HG03442 (cell line): Measurements from ENCODE around the gene BCAT1.
A peak's percentile ranks its signal among the peaks of the same experiment; 100 is the strongest.
"Not testable (repeated sequence)": the region's sequence is repeated elsewhere in the genome, so short reads cannot be mapped to it uniquely, and the experiment has no call there.

ENCODE experiments used
- ATAC-seq: cut with Tn5 transposase; IDR thresholded peaks from one replicate; pipeline ENCODE4 v1.9.1; 2021; ENCODE audit warnings: mild to moderate bottlenecking, moderate library complexity; ENCODE audit not compliant: unreplicated experiment

Gene BCAT1

GRCh38 chr12:24860546-24860945 lies 88.4 kb downstream of the BCAT1 start:
- ATAC-seq, result no peak

DNA sequence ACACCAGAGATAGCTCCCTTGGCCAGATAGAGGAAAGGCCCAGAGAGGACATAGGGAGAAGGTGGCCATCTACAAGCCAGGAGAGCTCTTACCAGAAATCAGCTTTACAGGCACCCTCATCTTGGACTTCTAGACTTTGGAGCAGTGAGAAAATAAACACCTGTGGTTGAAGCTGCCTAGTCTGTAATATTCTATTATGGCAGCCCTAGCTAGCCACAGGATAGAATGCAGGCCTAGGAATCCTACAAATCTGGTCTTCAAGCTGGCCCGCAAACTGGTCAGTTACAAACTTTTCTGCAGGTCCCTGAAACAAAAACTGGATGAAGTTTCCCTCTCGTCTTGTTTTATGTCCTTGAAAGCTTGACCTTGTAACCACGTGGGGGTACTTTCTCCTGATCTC lies 92.4 kb downstream of the BCAT1 start:
- no peak for ATAC-seq

GRCh38 chr12:24854908-24855307 lies 94.0 kb downstream of the BCAT1 start:
- no peak for ATAC-seq

GRCh38 chr12:24854017-24854416 lies 94.9 kb downstream of the BCAT1 start:
- ATAC-seq, result no peak

- no peak for ATAC-seq
Measured at GRCh38 chr12:24853588-24853987, 95.3 kb downstream of the BCAT1 start.

DNA sequence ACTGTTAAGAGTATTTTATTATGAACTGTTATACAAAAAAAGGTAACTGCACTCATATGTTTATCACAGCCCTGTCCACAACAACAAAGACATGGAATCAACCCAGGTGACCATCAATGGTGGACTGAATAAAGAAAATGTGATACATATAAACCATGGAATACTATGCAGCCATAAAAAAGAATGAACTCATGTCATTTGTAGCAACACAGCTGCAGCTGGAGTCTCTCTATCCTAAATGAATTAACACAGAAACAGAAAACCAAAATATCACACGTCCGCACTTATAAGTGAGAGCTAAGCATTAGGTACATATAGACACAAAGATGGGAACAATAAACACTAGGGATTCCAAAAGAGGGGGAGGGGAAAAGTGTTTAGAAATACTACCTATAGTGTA lies 95.8 kb downstream of the BCAT1 start:
- no peak for ATAC-seq

DNA sequence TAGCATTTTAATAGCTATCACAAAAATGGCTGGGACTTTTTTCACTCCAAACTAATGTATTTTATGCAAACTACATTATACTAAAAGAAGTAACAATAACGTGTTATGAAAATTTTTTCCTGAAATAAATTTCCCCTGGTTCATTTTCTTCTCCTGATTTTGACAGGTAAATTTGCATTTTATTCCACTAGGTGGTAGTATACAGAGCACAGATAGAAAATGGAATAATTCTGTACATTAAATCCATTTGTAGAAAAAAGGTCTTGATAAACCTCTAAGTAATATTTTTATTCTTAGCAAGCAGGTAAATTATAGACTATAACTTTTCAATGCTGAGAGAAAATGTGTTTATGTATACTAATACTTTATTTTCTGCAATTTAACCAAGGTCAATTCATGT lies 96.5 kb downstream of the BCAT1 start:
- no peak for ATAC-seq

GRCh38 chr12:24851883-24852282 lies 97.0 kb downstream of the BCAT1 start:
- not testable (repeated sequence) for ATAC-seq

DNA sequence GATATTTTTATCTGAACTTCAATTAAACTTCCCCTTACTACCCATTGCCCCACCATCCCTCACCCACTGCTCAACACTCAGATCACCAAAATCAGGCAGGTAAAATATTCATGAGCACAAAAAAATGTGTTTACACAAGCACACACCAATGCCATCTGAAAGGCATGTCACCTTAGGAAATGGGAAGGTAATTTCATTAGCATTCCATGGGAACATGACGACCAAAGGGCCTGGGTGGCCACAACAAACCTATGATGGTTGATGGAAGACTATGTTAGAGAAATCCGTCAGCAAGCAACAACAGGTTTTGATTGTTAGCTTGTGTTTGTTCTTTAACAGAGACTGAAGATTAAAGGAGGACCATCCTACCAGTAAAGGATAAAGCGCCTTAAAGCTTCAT lies 97.6 kb downstream of the BCAT1 start:
- no peak for ATAC-seq

GRCh38 chr12:24850496-24850895 lies 98.4 kb downstream of the BCAT1 start:
- ATAC-seq, result no peak

DNA sequence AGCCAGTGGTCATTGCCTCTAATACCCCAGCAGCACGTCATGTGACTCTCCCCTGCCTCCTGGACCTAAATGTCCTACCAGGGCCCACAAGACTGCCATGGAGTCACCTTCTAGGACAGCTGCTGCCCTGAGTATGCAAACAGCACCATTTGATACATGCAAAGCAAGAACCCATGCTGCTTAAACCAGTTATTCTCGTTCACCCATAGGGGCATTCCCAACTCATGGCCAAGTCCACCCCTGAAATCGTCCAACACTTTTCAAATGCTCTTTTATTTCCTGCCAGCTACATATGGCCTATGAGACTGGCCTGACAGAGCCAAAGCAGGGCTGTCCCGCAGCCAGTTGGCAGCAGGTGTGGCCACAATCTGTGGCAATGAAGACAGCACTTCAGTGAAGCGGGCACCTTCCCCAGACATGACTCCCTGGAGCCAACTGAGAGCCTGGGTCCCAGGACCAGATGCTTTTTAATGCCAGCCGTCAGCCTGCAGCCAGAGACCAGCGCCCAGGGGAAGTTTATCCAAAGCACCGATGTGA lies 99.9 kb downstream of the BCAT1 start:
- no peak for ATAC-seq

GRCh38 chr12:24846689-24847088 lies 102.2 kb downstream of the BCAT1 start:
- no peak for ATAC-seq

- no peak for ATAC-seq
Measured at GRCh38 chr12:24845615-24846014, 103.3 kb downstream of the BCAT1 start.

DNA sequence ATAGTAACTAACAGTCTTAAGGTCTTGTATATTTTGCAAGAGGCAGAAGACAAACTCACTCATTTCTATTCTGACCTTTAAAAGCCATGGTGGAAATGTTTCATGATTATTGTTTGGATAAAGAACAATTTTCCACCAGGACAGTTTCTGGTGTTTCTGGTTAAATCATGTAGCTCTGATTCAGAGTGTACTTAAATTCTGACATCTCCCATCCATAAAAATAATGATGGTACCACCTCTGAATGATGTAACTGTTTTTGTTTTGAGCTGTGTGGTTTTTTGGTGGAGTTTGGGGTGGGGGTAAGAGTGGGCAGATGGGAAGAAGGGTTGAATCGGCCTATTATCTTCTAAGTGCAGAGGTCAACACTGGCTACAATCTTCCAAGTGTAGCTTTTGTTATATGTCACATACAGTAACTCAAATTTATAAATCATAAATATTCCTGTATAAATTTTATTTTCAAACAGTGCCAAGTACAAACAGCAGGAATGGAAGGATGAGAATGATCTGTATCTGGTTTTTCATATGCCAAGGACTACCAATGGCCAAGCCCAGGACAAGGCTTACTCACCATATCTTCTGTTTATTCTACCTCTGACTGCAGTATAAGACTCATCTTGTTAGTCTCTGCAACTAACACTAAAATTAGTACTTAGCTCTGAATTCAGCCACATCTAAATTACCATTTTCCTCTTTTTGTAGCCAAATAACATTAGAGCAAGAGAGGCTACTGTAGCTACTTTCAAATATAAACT lies 108.7 kb downstream of the BCAT1 start:
- no peak for ATAC-seq

DNA sequence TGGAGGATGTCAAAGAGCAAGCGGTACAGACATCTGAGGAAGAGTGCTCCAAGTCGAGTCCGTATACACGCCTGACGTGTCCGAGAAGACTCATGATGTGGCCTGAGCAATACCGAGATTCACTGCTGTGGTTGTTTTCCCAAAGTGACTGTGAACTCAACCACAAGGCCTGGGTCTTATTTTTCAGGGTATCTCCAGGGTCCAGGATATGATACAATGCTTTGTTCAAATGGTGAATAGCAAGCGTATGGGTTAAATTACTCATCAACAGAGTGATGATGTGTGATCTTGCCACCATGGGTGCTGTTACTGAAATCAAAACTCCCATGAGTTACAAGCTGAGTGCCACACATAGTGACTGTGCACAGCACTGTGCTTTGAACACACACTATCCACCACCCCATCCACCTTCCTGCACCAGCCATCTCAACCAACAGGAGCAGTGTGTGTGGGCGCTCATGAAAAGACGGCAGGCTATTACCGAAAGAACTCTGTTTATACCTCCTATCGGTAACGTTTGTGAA lies 109.6 kb downstream of the BCAT1 start:
- ATAC-seq, result peak; percentile 87

DNA sequence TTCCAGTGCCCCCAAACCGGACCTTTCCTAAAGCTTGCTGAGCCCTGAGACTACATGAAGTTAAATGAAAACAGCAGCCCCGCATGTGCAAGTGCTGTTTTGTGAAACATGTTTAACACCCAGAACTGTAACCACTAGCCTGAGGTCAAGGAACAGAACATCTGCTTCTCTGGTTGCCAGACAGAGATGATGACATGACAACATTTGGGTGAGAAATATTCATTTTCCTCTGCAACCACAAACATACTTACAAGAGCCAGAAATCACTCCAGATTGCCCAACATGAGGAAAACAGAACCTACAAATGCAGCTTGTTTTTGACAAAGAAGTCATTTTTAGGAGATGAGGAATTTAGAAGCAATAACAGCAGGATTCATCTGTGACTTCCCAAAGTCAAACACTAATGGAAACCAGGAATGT lies 110.4 kb downstream of the BCAT1 start:
- peak; percentile 40 for ATAC-seq

DNA sequence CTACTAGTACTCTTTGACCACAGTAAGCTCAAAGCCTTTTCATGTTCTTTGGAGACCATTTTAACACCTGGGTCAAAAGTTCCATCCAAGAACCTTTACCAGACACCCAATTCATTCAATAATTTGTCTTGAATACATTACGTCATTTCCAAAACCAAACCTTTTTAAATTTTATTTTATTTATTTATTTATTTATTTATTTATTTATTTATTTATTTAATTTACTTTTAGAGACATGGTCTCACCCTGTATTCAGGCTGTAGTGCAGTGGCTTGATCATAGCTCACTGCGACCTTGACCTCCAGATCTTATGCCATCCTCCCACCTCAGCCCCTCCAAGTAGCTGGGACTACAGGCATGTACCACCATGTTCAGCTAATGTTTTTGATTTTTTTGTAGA lies 113.5 kb downstream of the BCAT1 start:
- ATAC-seq, result no peak

- ATAC-seq, result no peak
Measured at GRCh38 chr12:24833513-24833912, 115.4 kb downstream of the BCAT1 start.

DNA sequence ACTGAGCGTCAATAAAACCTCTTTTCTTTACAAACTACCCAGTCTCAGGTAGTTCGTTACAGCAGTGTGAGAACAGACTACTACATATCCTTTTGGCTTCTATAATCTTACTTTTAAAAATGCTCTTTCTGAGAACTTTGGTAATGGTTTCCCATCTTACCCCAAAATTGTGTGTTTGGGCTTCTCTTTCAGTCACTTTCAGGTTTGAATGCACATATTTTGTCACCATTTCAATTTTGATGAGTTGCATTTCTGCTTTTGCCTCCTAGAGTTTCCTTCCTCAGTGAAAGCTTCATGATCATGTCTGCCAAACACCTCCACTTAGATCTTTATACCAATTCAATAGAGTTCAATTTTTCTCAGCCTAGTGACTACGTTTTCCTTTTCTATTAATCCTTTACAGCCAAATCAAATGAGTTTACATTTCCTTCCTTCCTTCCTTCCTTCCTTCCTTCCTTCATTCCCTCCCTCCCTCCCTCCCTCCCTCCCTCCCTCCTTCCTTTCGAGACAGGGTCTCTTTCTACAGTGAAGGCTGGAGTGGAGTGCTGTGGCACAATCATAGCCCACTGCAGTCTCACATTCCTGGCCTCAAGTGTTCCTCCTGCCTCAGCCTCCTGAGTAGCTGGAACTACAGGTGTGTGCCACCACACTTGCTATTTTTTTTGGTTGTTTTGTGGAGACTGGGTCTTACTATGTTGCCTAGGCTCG lies 124.9 kb downstream of the BCAT1 start:
- ATAC-seq, result no peak

DNA sequence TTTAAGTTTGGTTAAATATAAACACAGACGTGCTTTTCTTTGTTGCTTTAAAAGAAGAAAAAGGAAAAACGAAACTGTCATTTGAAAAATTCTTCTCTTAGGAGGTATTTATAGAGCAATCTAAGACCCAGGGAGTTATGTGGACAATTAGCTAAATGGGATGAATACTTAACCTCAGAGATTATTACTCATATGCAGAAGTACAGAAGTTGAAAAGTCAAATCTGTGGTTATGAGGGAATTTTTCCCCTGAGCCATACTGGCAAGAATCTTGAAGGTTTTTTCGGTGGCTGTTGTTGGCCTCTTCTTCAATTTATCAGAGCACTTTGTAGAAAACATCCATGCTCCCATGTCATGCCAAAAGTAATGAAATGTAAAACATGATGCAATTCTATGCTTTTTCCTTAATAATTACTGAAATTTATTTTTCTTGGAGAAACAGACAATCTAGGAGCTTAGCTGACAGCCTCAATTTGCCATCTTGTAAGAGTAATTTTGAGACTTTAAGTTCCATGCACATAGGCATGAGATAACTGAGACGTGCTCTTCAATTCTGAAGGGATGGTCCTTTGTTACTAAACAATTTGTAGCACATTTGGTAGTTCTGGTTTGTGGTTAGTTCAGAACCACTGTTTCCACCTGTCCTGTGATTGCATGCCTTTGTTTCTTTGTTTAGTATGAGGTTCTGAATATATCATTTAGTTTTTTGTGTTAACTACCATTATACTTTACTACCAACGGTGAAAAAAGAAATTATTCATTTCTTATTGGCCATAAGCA lies 126.6 kb downstream of the BCAT1 start:
- ATAC-seq, result peak; percentile 83

GRCh38 chr12:24821691-24822090 lies 127.2 kb downstream of the BCAT1 start:
- ATAC-seq, result peak; percentile 58
